ENCODE measurements around the gene OSGEP.

OSGEP gene

DNA sequence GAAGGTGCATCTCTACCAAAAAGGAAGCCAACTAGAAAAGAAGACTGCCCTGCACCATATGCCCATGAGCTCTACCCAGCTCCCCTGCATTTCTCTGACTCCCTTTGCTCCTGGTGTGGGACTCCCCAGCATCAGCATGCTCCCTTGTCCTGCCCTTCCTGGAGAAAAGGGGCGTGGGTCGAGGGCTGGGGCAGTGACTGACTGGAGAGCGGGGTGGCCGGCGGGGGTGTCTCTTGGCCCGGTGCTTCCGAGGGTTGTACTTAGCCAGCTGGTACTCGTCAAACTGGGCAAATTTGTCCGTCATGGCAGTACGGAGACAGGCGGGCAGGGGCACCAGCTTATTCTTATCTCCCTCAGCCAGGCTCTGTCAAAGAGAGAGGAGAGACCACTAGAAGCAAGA, 51.1 kb downstream of the OSGEP start:
- no peak for DNase-seq
- no peaks in the 10 kb centered on the region for H3K9me3 Mint-ChIP-seq
- no peaks in the 10 kb centered on the region for H3K4me1 Mint-ChIP-seq
- H3K36me3 Mint-ChIP-seq (ENCODE audit: low read depth) = peaks cover 58% of the 10 kb centered on the region
- H3K4me3 Mint-ChIP-seq = no peak overlapping the region
- H3K27ac Mint-ChIP-seq = no peak overlapping the region
- TF ChIP-seq, protein P1, sequence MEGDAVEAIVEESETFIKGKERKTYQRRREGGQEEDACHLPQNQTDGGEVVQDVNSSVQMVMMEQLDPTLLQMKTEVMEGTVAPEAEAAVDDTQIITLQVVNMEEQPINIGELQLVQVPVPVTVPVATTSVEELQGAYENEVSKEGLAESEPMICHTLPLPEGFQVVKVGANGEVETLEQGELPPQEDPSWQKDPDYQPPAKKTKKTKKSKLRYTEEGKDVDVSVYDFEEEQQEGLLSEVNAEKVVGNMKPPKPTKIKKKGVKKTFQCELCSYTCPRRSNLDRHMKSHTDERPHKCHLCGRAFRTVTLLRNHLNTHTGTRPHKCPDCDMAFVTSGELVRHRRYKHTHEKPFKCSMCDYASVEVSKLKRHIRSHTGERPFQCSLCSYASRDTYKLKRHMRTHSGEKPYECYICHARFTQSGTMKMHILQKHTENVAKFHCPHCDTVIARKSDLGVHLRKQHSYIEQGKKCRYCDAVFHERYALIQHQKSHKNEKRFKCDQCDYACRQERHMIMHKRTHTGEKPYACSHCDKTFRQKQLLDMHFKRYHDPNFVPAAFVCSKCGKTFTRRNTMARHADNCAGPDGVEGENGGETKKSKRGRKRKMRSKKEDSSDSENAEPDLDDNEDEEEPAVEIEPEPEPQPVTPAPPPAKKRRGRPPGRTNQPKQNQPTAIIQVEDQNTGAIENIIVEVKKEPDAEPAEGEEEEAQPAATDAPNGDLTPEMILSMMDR (IDR thresholded peaks at IDR 0.05) = no peak
- no peaks in the 10 kb centered on the region for H3K27me3 Mint-ChIP-seq (ENCODE audit: low read depth, poor library complexity)

DNA sequence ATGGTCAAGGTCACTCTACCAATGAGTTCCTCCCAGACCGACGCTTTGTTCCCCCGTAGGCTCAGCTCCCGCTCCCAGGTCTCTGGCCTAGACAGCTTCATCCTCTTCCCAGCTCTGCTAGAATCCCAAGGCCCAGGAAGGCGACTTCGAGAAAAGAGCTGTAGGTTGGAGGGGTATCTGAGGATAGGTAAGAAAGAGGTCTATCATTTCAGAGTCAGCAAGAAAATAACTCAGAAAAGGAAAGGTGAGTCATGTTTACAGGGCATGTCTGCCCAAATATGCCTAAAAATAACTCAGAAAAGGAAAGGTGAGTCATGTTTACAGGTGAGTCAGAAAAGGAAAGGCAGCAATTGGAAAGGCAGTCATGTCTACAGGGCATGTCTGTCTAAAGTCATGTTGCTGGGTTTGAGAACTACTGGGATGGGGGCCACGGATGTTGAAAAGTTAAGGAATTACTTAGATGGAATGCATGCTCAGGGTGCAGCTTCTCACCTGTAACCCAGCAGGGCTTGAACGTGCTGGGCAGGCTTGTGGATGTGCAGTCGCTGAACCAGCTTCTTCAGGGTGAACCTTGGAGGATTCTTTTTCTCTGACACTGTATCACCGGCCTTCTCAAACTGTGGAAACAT, 53.5 kb downstream of the OSGEP start:
- no peaks in the 10 kb centered on the region for H3K27me3 Mint-ChIP-seq (ENCODE audit: low read depth, poor library complexity)
- H3K4me1 Mint-ChIP-seq = no peaks in the 10 kb centered on the region
- H3K4me3 Mint-ChIP-seq = no peak overlapping the region
- peak overlapping the region; percentile 12 for H3K27ac Mint-ChIP-seq
- TF ChIP-seq, protein P1 (IDR thresholded peaks at IDR 0.05) = no peak
- DNase-seq = no peak
- H3K9me3 Mint-ChIP-seq = no peaks in the 10 kb centered on the region
- peaks cover 54% of the 10 kb centered on the region for H3K36me3 Mint-ChIP-seq (ENCODE audit: low read depth)

DNA sequence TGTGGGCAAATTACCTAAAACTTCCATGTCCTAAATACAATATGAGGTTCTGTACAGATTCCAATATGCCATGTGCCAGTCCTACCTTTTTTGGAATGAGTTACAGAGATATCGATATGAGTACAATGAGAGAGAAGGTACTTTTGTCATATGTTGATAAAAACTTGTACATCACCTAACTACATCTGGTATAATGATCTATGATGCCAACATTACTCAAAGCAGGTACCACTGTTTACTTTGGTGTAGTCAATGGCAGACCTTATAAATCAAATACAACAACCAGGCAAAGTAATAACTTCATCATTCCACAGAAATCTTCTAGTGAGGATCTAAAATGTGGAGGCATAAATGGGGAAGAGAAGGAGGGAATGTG, 54.0 kb downstream of the OSGEP start:
- Mint-ChIP-seq H3K4me3 (no peak overlapping the region), H3K27ac (peak overlapping the region; percentile 12), H3K9me3 (no peaks in the 10 kb centered on the region), H3K36me3 (ENCODE audit: low read depth) (peaks cover 58% of the 10 kb centered on the region), H3K4me1 (no peaks in the 10 kb centered on the region), H3K27me3 (ENCODE audit: low read depth, poor library complexity) (no peaks in the 10 kb centered on the region)
- TF ChIP-seq, protein P1 (IDR thresholded peaks at IDR 0.05) = no peak
- DNase-seq = no peak

DNA sequence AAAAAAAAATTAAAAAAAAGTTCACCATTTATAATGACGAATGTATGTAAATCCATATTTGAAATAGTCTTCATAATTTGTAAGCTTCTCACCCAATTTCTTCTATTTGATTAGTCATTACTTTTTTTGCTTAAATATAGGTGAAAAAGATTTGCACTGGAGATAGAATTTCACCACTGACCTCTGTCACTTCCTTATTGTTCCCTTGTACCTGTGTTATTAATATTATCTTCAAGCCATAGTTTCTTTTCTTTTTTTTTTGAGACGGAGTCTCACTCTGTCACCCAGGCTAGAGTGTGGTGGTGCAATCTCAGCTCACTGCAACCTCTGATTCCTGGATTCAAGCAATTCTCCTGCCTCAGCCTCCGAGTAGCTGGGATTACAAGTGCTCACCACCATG, 57.1 kb downstream of the OSGEP start:
- no peak overlapping the region for H3K27ac Mint-ChIP-seq
- no peak for DNase-seq
- peaks cover 49% of the 10 kb centered on the region for H3K36me3 Mint-ChIP-seq (ENCODE audit: low read depth)
- H3K4me3 Mint-ChIP-seq = no peak overlapping the region
- no peaks in the 10 kb centered on the region for H3K9me3 Mint-ChIP-seq
- TF ChIP-seq, protein P1 (IDR thresholded peaks at IDR 0.05) = no peak
- H3K27me3 Mint-ChIP-seq (ENCODE audit: low read depth, poor library complexity) = no peaks in the 10 kb centered on the region
- H3K4me1 Mint-ChIP-seq = no peaks in the 10 kb centered on the region

All from nephron progenitor cell (in vitro differentiated cells).